GM19238 (cell line): ENCODE results near the gene CGNL1.

Experiments
- DNase-seq: peaks from one replicate; pipeline ENCODE4 v3.0.0; 2011; ENCODE audit warnings: low spot score; ENCODE audit not compliant: insufficient read length

CGNL1 gene

DNA sequence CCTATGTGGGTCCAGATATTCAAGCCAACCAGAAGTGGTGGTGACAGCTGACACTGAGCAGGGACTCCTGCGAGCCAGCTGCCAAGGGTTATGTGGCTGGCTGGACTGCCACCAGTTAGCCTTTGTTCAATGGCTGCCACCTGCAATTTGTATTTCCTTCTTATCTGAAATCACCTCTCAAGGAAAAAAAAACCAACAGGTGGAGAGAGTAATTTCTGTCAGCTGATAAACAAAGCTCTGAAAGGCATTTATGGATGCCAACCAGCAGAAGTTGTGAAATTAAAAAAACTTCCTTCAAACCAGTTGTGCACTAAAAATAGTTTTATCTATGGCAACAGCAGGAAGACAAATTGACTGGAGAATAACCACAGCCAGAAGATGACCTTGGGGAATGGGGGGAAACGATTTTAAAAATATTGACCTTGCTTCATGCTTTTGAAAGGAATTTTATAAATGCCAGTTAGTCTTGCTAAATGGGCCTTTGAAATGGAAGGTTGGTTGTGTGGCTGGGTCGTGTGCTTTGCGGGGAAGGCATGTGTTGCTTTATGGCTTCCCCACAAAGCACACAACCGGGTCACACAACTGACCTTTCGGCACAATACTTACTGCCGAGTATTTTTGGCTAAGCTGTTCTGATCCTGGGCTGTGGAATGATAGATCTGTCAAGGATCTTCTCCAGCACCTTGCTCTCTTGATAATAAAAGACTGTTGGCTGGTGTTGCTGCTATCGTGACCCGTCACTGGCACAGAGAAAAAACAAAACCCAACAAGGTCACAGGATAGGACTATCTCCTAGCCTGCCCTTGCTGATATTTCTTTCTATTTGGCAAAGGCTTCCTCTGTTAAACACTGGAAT lies 218.9 kb downstream of the CGNL1 start:
- DNase-seq, result no peak

GRCh38 chr15:57596301-57596855 lies 220.1 kb downstream of the CGNL1 start:
- DNase-seq, result no peak

DNA sequence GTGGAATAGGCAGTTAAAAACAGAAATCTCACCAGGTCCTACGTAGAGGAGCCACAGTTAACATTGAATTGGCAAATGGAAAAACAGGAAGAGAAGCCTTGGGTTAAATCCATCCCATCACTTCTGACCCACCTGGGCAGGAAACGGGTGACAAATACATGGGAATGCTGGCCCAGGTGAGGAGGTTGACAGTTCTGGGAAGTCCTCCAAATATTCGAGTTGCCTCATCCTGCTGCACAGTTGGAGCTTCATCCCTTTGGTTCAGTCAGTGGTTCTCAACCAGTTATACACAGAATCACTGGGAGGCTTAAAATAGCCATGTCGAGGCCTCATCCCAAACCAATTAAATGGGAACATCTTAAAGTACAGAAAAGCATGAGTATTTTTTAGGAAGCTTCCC lies 220.7 kb downstream of the CGNL1 start:
- no peak for DNase-seq

- DNase-seq, result no peak
Observed at GRCh38 chr15:57597431-57597830, 221.1 kb downstream of the CGNL1 start.

DNA sequence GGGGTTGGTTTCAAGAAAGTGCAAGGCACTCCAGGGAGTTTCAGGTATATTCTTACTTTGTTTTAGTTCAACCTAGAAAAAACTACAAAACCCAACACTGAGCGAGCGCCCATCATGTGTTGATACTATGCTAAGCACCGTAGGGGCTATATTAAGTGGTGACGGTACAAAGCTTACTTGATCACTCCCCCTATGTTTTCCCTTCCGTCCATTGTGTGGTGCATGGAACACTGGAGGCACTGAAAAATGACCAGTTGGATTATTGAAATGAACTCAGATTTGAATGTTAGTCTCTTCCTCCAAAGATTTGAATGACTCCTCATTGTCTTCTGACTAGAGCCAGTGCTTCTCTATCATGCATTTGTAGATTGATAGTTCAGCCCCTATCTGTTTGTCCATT lies 222.0 kb downstream of the CGNL1 start:
- no peak for DNase-seq

- no peak for DNase-seq
Observed at GRCh38 chr15:57599296-57599810, 223.0 kb downstream of the CGNL1 start.

DNA sequence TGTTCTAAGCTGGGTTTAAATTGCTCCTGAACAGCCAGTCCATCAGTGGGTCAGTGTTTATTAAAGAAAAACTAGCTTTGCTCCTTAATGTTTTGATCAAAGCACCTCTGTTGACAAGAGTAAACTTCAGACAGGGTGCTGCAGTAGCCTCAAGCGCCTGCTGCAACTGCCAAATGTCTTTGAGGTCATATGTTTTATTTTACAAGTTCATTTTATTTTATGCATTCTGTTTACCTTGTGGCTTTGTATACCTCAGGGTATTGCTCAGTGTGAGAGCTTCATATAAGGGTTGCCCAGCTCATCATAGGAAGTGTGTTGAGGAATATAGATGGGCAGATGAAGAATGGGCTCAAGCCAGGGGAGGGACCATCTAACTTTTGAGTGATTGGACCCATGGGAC lies 223.9 kb downstream of the CGNL1 start:
- no peak for DNase-seq
